DND-41 (cell line): ENCODE measurements around the gene LIX1.

Source experiments
- EZH2 ChIP-seq: IDR thresholded peaks from 3 replicates; pipeline ENCODE4 v1.6.1; 2012; ENCODE audit warnings: borderline replicate concordance, low read depth, mild to moderate bottlenecking, moderate library complexity, low read length, inconsistent platforms; ENCODE audit not compliant: severe bottlenecking
- TF ChIP-seq, protein P1 (sequence below): IDR thresholded peaks from 2 replicates; pipeline ENCODE4 v1.5.1; 2012; ENCODE audit warnings: borderline replicate concordance, low read length, moderate library complexity, mild to moderate bottlenecking; ENCODE audit not compliant: poor library complexity, severe bottlenecking; ENCODE audit errors: extremely low read depth

DNA sequence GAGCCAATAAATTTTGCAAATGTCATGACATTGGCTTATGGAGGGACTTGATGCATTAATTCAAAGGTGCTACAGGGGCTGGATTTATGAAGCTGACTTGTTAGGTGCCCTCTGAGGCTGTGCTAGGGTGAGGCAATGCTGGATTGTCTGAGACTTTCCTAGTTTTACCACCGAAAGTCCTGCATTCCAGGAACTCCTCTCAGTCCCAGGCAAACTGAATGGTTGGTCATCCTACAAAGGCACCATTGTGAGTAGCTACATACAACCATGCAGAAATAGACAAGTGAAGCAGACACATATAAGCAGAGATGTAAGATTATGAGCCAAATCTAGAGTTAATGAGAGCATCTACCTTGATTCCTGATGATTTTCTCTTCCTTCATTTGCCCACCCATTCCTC lies 95.3 kb downstream of the LIX1 start:
- TF ChIP-seq, protein P1, sequence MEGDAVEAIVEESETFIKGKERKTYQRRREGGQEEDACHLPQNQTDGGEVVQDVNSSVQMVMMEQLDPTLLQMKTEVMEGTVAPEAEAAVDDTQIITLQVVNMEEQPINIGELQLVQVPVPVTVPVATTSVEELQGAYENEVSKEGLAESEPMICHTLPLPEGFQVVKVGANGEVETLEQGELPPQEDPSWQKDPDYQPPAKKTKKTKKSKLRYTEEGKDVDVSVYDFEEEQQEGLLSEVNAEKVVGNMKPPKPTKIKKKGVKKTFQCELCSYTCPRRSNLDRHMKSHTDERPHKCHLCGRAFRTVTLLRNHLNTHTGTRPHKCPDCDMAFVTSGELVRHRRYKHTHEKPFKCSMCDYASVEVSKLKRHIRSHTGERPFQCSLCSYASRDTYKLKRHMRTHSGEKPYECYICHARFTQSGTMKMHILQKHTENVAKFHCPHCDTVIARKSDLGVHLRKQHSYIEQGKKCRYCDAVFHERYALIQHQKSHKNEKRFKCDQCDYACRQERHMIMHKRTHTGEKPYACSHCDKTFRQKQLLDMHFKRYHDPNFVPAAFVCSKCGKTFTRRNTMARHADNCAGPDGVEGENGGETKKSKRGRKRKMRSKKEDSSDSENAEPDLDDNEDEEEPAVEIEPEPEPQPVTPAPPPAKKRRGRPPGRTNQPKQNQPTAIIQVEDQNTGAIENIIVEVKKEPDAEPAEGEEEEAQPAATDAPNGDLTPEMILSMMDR = no peak
- no peak for TF ChIP-seq EZH2
